Ectodermal cell (in vitro differentiated cells): ENCODE data around the gene MDFI.

ENCODE experiments used
- H3K27ac ChIP-seq: 2 replicates; pipeline ENCODE4 v1.7.0; 2013; ENCODE audit warnings: mild to moderate bottlenecking, low read depth, low read length; ENCODE audit not compliant: insufficient read depth, poor library complexity, severe bottlenecking
- H3K27me3 ChIP-seq: 2 replicates; pipeline ENCODE4 v1.7.0; 2013; ENCODE audit warnings: mild to moderate bottlenecking, low read length; ENCODE audit not compliant: insufficient read depth, control insufficient read depth, poor library complexity, severe bottlenecking
- H3K36me3 ChIP-seq: one replicate; pipeline ENCODE4 v1.7.0; 2013; ENCODE audit warnings: low read length; ENCODE audit not compliant: control insufficient read depth, insufficient read depth
- H3K4me1 ChIP-seq: one replicate; pipeline ENCODE4 v1.7.0; 2013; ENCODE audit warnings: low read length; ENCODE audit not compliant: control insufficient read depth, insufficient read depth
- H3K4me3 ChIP-seq: 2 replicates; pipeline ENCODE4 v1.7.0; 2013; ENCODE audit warnings: low read depth, low read length, control low read depth; ENCODE audit not compliant: insufficient read depth
- H3K9me3 ChIP-seq: 2 replicates; pipeline ENCODE4 v1.7.0; 2013; ENCODE audit warnings: mild to moderate bottlenecking, low read length, moderate library complexity; ENCODE audit not compliant: control insufficient read depth
- WGBS, 2 experiments: methylation state at CpG; one replicate each; pipeline ENCODE4 v1.1.7; 2013; ENCODE audit warnings: missing lambda C conversion rate in 2 of 2; 5-methylcytosine and 5-hydroxymethylcytosine counted together

The MDFI gene

DNA sequence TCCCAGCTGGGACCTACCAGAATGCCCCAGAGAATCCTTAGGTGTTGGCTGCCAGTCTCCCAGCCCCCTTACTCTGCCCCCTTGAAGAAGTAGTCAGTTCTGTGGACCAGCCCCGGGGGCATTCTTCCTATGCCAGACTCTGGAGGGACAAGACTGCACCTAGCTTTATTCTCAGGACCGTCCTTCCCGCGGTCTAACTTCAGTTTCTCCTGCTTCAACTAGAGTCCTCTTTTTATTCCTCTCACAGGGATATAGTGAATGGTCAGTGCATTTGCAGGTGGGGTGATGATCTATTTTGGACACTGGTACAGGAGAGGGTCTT, 35.9 kb upstream of the MDFI start:
- Histone ChIP-seq H3K36me3 (peaks cover 5% of the 10 kb centered on the region), H3K27me3 (no peaks in the 10 kb centered on the region), H3K27ac (no peak overlapping the region), H3K9me3 (no peaks in the 10 kb centered on the region), H3K4me3 (no peak overlapping the region), H3K4me1 (peaks cover 6% of the 10 kb centered on the region)
- 67 to 70% methylated on average over 4 of the region's 4 CpGs for WGBS, 2 experiments

DNA sequence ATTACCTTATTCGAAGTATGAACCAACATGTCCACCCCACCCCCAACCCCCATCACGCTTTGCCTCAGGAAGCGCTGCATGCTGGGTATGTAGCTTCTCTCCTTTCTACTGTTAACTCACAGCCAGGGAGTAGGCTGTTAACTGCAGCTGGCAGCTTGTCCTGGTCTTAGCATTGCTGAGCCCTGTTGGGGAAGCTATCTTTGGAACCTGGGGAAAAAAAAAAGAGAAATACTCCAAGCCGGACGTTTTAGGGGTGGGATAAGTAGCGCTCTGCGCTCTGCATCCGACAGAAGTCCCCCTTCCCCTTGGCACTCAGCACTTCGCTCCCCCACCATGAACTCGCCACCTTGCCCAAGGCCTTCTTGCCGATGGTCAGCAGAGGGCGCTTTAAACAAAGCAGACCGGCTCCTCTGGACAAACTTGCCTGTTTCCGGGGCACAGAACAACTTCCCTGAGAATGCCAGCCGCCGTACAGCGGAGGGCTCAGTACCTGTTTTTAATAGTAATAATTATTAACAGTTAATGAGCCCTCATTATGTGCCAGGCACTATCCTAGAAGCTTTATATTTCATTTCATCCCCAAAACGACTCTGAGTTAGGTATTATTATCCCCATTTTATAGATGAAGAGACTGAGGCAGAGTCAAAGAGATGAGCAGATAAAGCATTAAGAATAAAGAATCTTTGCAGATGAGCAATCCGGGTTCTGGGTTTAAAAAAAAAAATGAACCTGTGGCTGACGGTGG, 35.2 kb upstream of the MDFI start:
- Histone ChIP-seq H3K4me1 (peaks cover 6% of the 10 kb centered on the region), H3K36me3 (peaks cover 4% of the 10 kb centered on the region), H3K4me3 (no peak overlapping the region), H3K27ac (no peak overlapping the region), H3K9me3 (no peaks in the 10 kb centered on the region), H3K27me3 (no peaks in the 10 kb centered on the region)
- 8 to 14% methylated on average over 16 to 20 of the region's 20 CpGs for WGBS, 2 experiments

DNA sequence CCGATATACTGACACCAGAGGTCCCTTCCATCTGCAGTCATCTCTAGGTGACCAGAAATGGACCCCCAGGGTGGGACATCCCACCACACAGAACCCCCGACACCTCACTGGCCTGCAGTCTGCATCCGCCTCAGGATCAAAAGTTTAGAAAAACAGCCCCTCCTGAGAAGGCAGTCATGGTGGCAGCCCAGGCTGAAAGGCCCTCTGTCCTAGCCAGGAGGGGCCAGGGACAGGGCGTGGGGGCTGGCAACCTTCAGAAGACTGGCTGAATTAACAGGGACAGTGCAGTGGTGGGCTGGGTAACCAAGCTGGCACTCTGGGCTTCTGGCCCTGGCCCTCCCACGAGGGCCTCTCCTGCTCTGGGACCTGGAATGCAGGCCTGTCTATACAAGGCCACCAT, 34.3 kb upstream of the MDFI start:
- 86 to 90% methylated on average over 5 of the region's 5 CpGs for WGBS, 2 experiments

DNA sequence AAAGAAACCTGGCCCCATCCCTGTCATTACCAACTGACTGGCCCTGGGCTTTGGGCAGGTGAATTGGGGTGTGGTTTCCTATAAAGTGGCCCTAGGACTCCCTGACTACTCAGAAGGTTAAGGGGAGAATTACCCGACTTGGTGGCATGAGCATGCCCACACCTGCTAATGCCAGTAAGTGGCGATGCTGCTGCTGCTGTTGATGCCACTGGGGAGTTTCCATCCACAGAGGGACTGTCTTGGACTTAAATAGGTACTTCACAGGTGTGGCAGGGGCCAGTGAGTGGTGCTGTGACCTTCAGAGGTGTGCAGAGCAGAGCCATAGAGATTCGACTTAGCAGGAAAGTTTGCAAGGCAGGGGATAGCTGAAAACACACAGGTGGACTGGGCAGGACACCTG, 32.6 kb upstream of the MDFI start:
- H3K4me3 ChIP-seq = no peak overlapping the region
- peaks cover 6% of the 10 kb centered on the region for H3K4me1 ChIP-seq
- H3K27me3 ChIP-seq = no peaks in the 10 kb centered on the region
- no peaks in the 10 kb centered on the region for H3K9me3 ChIP-seq
- no peak overlapping the region for H3K27ac ChIP-seq
- 88 to 93% methylated on average over 3 of the region's 3 CpGs for WGBS, 2 experiments
- no peaks in the 10 kb centered on the region for H3K36me3 ChIP-seq

More for the DNA sequence above, 34.3 kb upstream of the MDFI start:
- no peak overlapping the region for H3K27ac ChIP-seq
- no peaks in the 10 kb centered on the region for H3K27me3 ChIP-seq
- H3K4me3 ChIP-seq = no peak overlapping the region
- H3K36me3 ChIP-seq = no peaks in the 10 kb centered on the region
- H3K9me3 ChIP-seq = no peaks in the 10 kb centered on the region
- H3K4me1 ChIP-seq = peaks cover 6% of the 10 kb centered on the region

DNA sequence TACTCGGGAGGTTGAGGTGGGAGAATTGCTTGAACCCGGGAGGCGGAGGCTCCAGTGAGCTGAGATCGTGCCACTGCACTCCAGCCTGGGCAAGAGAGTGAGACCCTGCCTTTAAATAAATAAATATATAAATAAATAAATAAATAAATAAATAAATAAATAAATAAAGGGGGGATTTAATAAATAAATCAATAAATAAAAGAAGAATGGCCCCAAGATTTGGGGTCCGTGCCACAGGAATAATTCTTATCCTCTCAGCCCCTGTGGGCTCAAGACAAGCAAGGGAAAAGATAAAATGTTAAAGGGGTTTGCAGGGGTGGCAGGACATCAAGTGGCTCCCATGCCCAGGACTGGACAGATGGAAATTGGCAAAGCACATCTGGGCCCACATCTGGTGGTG, 31.2 kb upstream of the MDFI start:
- Histone ChIP-seq H3K4me3 (no peak overlapping the region), H3K36me3 (no peaks in the 10 kb centered on the region), H3K9me3 (no peaks in the 10 kb centered on the region), H3K27ac (no peak overlapping the region), H3K4me1 (peaks cover 6% of the 10 kb centered on the region), H3K27me3 (no peaks in the 10 kb centered on the region)
- WGBS, 2 experiments = 91 to 97% methylated on average over 5 of the region's 5 CpGs

DNA sequence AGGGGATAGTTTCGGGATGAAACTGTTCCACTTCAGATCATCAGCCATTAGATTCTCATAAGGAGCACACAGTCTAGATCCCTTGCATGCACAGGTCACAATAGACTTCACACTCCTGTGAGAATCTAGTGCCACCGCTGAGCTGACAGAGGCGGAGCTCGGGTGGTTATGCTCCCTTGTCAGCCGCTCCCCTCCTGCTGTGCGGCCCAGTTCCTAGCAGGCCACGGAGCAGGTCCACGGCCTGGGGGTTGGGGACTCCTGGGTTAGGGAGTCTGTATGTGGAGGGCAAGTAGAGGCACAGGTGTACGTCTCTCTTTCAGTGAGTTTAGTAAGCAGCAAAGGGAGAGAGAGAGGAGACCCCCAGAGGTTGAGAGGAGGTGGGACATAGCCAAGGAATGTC, 30.5 kb upstream of the MDFI start:
- Histone ChIP-seq H3K4me1 (peaks cover 3% of the 10 kb centered on the region), H3K36me3 (no peaks in the 10 kb centered on the region), H3K27ac (no peak overlapping the region), H3K27me3 (no peaks in the 10 kb centered on the region), H3K4me3 (no peak overlapping the region), H3K9me3 (no peaks in the 10 kb centered on the region)
- WGBS, 2 experiments = 75 to 80% methylated on average over 9 of the region's 9 CpGs

DNA sequence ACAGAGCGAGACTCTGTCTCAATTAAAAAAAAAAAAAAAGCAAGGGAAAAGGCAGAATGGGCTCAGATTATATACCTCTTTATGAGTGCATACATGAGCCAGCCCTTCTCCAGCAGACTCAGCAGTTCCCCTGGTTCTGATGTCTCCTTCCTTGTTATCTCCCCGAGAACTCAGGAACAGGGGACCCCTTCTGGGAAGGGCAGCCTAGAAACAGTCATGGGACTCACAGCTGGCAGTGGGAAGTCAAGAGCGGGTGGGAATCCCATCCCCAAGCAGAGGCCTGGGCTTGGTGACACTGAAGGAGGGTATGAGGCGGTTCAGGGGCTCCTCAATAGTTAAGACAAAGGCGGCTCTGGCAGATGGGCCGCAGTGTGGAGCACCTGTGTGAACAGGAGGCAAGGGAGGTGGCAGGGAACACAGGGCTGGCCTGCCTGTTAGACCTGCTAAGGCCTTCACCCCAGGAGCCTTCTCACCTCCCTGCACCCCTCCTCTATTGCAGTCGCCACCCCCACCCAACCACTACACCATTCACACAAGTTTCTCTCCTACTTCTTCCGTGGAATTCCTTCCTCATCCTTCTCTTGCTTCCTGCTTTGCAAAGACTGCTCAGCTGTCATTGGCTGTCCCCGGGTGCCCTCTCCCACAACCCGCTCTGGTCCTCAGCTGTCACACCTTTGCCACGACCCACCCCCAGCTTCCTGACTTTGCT, 29.7 kb upstream of the MDFI start:
- 79 to 82% methylated on average over 11 of the region's 11 CpGs for WGBS, 2 experiments
- no peaks in the 10 kb centered on the region for H3K27me3 ChIP-seq

DNA sequence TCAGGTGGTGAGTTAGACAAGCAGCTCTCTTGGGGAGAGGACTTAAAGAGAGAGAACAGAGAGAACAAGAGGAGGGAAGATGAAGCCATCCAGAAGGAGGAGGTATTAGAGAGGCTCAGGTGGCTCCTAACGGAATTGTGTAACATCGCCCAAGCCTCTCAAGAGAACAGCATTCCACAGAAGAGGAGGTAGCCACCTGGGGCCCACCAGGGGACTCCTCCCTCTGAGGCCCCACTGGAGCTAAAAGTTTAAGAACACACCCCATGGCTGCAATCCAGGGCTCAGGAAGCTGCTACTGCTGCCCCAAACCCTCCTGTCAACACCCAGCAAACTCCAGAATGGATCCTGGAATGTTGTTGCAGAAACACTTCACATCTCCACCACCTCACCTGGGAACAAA, 23.6 kb upstream of the MDFI start:
- Histone ChIP-seq H3K27me3 (no peaks in the 10 kb centered on the region), H3K4me1 (no peaks in the 10 kb centered on the region), H3K4me3 (no peak overlapping the region), H3K9me3 (no peaks in the 10 kb centered on the region), H3K27ac (no peak overlapping the region), H3K36me3 (no peaks in the 10 kb centered on the region)
- WGBS, 2 experiments = 93 to 99% methylated on average over 2 of the region's 2 CpGs

More for the DNA sequence above, 29.7 kb upstream of the MDFI start:
- H3K4me1 ChIP-seq = no peaks in the 10 kb centered on the region
- no peaks in the 10 kb centered on the region for H3K36me3 ChIP-seq
- H3K27ac ChIP-seq = no peak overlapping the region
- no peaks in the 10 kb centered on the region for H3K9me3 ChIP-seq
- H3K4me3 ChIP-seq = no peak overlapping the region

DNA sequence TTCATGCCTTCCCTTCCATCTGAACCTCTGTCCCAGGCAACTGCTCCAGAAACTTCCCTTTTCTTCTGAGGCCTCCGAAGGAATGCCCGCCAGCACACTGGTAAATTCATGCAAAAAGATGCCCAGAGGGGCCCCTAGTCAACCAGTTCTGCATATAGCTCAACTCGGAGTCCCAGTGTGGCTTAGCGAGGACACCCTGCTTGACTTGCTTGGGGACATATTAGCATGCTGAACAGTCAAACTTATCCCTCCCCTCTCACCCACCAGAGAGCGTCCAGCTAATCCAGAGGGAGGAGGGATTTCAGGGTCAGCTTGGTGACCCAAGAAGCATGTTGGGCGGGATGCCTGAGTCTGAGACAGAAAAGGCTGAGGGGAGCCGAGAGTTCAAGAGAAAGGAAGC, 23.0 kb upstream of the MDFI start:
- Histone ChIP-seq H3K9me3 (peaks cover 3% of the 10 kb centered on the region), H3K36me3 (no peaks in the 10 kb centered on the region), H3K4me3 (no peak overlapping the region), H3K4me1 (no peaks in the 10 kb centered on the region), H3K27me3 (no peaks in the 10 kb centered on the region), H3K27ac (no peak overlapping the region)
- 91 to 95% methylated on average over 7 of the region's 7 CpGs for WGBS, 2 experiments

DNA sequence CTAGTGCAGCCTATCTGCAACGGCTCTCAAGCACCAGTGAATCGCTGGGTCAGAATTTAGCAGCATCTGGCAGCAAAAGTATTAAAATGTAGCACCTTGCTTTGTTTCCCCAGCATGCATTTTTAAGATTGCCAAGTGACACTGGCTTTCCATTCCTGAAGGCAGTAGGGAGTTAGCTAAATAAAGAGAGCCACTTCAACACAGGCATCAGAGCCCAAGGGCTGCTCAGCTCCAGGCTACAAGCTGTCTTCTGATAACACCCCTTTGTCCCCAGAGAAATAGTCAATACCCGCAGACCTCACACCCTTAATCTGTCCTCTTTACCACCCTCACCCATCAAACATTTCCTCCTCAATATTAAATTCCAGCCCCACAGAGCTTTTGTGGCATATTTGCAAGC, 19.7 kb upstream of the MDFI start:
- 79 to 87% methylated on average over 3 of the region's 3 CpGs for WGBS, 2 experiments
- H3K4me3 ChIP-seq = no peak overlapping the region

More for the DNA sequence above, 19.7 kb upstream of the MDFI start:
- Histone ChIP-seq H3K27ac (no peak overlapping the region), H3K36me3 (no peaks in the 10 kb centered on the region), H3K27me3 (no peaks in the 10 kb centered on the region), H3K9me3 (peaks cover 9% of the 10 kb centered on the region), H3K4me1 (no peaks in the 10 kb centered on the region)
